GM12801 (cell line): ENCODE measurements around the gene LRRC42.

Source experiments
- TF ChIP-seq, protein P1 (sequence below): IDR thresholded peaks from one replicate; pipeline ENCODE4 v1.5.1; 2011; ENCODE audit warnings: control low read depth; ENCODE audit not compliant: insufficient read length; ENCODE audit errors: extremely low read depth

The LRRC42 gene

GRCh38 chr1:53929246-53929960 lies 16.7 kb upstream of the LRRC42 start:
- TF ChIP-seq, protein P1, sequence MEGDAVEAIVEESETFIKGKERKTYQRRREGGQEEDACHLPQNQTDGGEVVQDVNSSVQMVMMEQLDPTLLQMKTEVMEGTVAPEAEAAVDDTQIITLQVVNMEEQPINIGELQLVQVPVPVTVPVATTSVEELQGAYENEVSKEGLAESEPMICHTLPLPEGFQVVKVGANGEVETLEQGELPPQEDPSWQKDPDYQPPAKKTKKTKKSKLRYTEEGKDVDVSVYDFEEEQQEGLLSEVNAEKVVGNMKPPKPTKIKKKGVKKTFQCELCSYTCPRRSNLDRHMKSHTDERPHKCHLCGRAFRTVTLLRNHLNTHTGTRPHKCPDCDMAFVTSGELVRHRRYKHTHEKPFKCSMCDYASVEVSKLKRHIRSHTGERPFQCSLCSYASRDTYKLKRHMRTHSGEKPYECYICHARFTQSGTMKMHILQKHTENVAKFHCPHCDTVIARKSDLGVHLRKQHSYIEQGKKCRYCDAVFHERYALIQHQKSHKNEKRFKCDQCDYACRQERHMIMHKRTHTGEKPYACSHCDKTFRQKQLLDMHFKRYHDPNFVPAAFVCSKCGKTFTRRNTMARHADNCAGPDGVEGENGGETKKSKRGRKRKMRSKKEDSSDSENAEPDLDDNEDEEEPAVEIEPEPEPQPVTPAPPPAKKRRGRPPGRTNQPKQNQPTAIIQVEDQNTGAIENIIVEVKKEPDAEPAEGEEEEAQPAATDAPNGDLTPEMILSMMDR, result no peak

DNA sequence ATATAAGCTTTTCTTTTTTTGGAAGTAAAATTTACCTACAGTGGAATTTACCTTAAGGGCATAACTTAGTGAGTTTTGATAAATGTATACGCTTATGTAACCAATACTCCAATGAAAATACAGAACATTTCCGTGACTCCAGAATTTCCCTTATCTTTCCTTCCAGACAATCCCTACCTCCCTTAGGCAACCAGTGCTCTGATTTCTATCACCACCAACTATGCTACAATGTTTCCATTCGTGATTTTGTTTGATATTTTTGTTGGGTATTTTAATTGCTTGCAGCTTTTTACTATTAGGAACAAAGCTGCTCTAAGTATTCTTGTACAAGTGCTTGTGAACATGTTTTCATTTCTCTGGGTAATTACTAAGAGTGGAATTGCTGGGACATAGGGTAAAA lies 15.2 kb upstream of the LRRC42 start:
- TF ChIP-seq, protein P1, result no peak

- TF ChIP-seq, protein P1, result no peak
Observed at GRCh38 chr1:53931523-53931922, 14.6 kb upstream of the LRRC42 start.

DNA sequence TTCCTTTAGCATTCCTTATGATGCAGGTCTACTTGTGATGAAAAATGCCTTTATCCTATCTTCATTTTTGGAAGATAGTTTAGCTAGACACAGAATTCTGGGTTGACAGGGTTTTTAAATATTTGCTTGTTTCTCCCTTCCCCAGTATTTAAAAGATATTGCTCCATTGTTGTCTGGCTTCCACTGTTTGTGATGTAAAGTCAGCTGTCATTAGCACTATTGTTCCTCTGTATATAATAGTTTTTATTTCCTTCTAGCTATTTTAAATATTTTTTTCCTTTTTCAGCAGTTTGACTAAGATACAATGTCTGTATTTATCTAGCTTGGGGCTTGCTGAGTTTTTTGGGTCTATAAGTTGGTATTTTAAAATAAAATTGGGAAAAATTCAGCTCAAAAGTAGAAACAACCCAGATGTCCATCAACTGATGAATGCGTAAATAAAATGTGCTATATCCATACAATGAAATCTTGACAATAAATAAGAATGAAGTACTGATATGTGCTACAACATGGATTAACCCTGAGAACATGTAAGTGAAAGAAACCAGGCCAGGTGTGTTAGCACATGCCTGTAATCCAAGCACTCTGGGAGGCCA lies 11.9 kb upstream of the LRRC42 start:
- TF ChIP-seq, protein P1, result no peak

- TF ChIP-seq, protein P1, result no peak
Observed at GRCh38 chr1:53936430-53936829, 9.7 kb upstream of the LRRC42 start.

- TF ChIP-seq, protein P1, result no peak
Observed at GRCh38 chr1:53938136-53938830, 7.9 kb upstream of the LRRC42 start.

GRCh38 chr1:53942127-53942957 lies 3.8 kb upstream of the LRRC42 start:
- TF ChIP-seq, protein P1, result no peak
